ENCODE measurements around the gene SMG1.

DNA sequence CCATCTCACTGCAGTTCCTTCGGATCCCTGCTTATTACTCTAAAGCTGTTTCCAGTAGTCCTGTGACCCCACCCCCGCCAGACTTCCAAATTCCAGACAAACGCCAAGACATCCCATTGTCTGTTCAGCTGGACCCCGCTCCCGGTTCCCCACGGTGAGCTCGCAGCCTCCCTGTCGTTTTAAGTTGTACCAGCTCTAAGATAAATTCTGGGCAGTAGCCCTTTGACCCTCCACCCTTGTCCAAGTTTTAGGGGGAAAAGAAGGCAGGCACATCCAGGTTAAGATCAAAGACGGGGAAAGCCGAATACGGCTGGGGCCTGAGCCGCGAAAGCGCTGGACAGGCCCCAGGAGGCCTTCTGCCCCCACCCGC is 125.4 kb downstream of the SMG1 start:
- TF ChIP-seq, protein P1, sequence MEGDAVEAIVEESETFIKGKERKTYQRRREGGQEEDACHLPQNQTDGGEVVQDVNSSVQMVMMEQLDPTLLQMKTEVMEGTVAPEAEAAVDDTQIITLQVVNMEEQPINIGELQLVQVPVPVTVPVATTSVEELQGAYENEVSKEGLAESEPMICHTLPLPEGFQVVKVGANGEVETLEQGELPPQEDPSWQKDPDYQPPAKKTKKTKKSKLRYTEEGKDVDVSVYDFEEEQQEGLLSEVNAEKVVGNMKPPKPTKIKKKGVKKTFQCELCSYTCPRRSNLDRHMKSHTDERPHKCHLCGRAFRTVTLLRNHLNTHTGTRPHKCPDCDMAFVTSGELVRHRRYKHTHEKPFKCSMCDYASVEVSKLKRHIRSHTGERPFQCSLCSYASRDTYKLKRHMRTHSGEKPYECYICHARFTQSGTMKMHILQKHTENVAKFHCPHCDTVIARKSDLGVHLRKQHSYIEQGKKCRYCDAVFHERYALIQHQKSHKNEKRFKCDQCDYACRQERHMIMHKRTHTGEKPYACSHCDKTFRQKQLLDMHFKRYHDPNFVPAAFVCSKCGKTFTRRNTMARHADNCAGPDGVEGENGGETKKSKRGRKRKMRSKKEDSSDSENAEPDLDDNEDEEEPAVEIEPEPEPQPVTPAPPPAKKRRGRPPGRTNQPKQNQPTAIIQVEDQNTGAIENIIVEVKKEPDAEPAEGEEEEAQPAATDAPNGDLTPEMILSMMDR (IDR thresholded peaks at IDR 0.05) = no peak
- no peak for TF ChIP-seq ZFX (IDR thresholded peaks at IDR 0.05; ENCODE audit: borderline replicate concordance)

All from 22Rv1 (cell line).